Panc1 (cell line): Measurements from ENCODE around the gene NOX3. TPM values are rescaled to one million over a fixed set of nuclear protein-coding genes. Genes with fewer than 3 reads are reported as not detected.

Experiments used
- ATAC-seq: fragments of 200-7000 bp; cut with Tn5 transposase; 2 replicates; pipeline ENCODE4 v1.9.1; 2020; ENCODE audit warnings: mild to moderate bottlenecking, moderate library complexity
- BruUV-seq: library from RNA; stranded (reverse); fragments of 400-500 nt; replicated peaks from 2 replicates; lab custom pipeline; 2021; lab: Mats Ljungman, UMichigan
- CTCF ChIA-PET: fragments of 300-600 bp; sonication (Branson Sonifier 250); formaldehyde crosslinking; loops from one replicate; lab custom pipeline; 2022; ENCODE audit warnings: antibody characterized with exemption; lab: Charles Lee
- POLR2A ChIA-PET: fragments of 300-600 bp; sonication (Branson Sonifier 250); formaldehyde crosslinking; loops from one replicate; lab custom pipeline; 2022; ENCODE audit warnings: antibody characterized with exemption; lab: Charles Lee
- DNase-seq: peaks from one replicate; pipeline ENCODE4 v3.0.0-alpha.2; 2010; ENCODE audit warnings: low read depth, low spot score
- H3K27ac ChIP-seq: 2 replicates; pipeline ENCODE4 v1.5.1; 2011; ENCODE audit warnings: mild to moderate bottlenecking, low read length, inconsistent platforms
- H3K27me3 ChIP-seq: fragments of 200-500 bp; sonication (Bioruptor generic); 2 replicates; pipeline ENCODE4 v1.6.0; 2014; ENCODE audit warnings: low read length, inconsistent platforms; ENCODE audit not compliant: control insufficient read depth, insufficient read depth
- H3K36me3 ChIP-seq: fragments of 200-500 bp; sonication (Bioruptor generic); 2 replicates; pipeline ENCODE4 v1.5.1; 2014; ENCODE audit warnings: inconsistent platforms, mild to moderate bottlenecking, low read length, moderate library complexity; ENCODE audit not compliant: control insufficient read depth, insufficient read depth
- H3K4me1 ChIP-seq: 2 replicates; pipeline ENCODE4 v1.5.1; 2011; ENCODE audit warnings: inconsistent platforms, mild to moderate bottlenecking, low read length, moderate library complexity; ENCODE audit not compliant: control insufficient read depth, insufficient read depth
- H3K4me3 ChIP-seq, 2 experiments: 2 replicates each; pipeline ENCODE4 v1.5.1; 2011 to 2012; ENCODE audit warnings: low read depth in 2 of 2, low read length in 2 of 2, mild to moderate bottlenecking in 2 of 2, inconsistent platforms in 1 of 2, moderate library complexity in 1 of 2
- H3K9me3 ChIP-seq: fragments of 200-500 bp; sonication (Bioruptor generic); 2 replicates; pipeline ENCODE4 v1.5.1; 2014; ENCODE audit warnings: low read depth, mild to moderate bottlenecking, inconsistent platforms, low read length, moderate library complexity; ENCODE audit not compliant: control insufficient read depth, insufficient read depth
- CTCF ChIP-seq: fragments of 450-650 bp; IDR thresholded peaks from 2 replicates; pipeline ENCODE4 v1.5.1; 2017; ENCODE audit warnings: mild to moderate bottlenecking
- POLR2AphosphoS5 ChIP-seq: IDR thresholded peaks from 2 replicates; pipeline ENCODE4 v1.6.1; 2012; ENCODE audit warnings: mild to moderate bottlenecking, low read depth, low read length, moderate library complexity
- REST ChIP-seq, 2 experiments: IDR thresholded peaks; 2 replicates each; pipeline ENCODE4 v1.6.1; 2011 to 2012; ENCODE audit warnings: low read depth in 2 of 2, control low read depth in 1 of 2, low read length in 1 of 2, mild to moderate bottlenecking in 1 of 2, moderate library complexity in 1 of 2; ENCODE audit not compliant: insufficient read depth in 1 of 2
- SIN3A ChIP-seq: IDR thresholded peaks from 2 replicates; pipeline ENCODE4 v1.6.1; 2012; ENCODE audit warnings: low read depth, mild to moderate bottlenecking, low read length, moderate library complexity, borderline replicate concordance; ENCODE audit not compliant: insufficient read depth
- TCF7L2 ChIP-seq: IDR thresholded peaks from 2 replicates; pipeline ENCODE4 v1.6.1; 2011; ENCODE audit warnings: mild to moderate bottlenecking, low read depth, low read length, inconsistent platforms
- in situ Hi-C: cut with HindIII; loops from 2 replicates; pipeline ENCODE4 v1.10.0; 2016; ENCODE audit warnings: low sequenced_read_pairs, low pct_unique_long_range_greater_than_20kb
- intact Hi-C: fragments of 100-400 bp; cut with micrococcal nuclease; formaldehyde crosslinking; loops from one replicate; pipeline ENCODE4 v1.10.0; 2022; ENCODE audit not compliant: unreplicated experiment
- total RNA-seq: library from RNA; stranded (reverse); gene quantifications from one replicate; pipeline ENCODE4 v1.2.1, GENCODE V29; 2021; ENCODE audit not compliant: unreplicated experiment

Gene NOX3
- total RNA-seq, 1 experiment from 2014 or later = not detected

- Histone ChIP-seq H3K9me3 (no peaks in the 10 kb centered on the region), H3K4me1 (no peaks in the 10 kb centered on the region), H3K4me3 (no peak overlapping the region), H3K36me3 (no peaks in the 10 kb centered on the region), H3K27ac (no peak overlapping the region), H3K27me3 (no peaks in the 10 kb centered on the region)
- in situ Hi-C loops (no loop called here), intact Hi-C loops (no loop called here)
- ChIA-PET CTCF (no interaction called here), POLR2A (no interaction called here)
- ATAC-seq = no peak
- DNase-seq = no peak
- TF ChIP-seq SIN3A (no peak), TCF7L2 (no peak), REST (IDR thresholded peaks at IDR 0.05; ENCODE audit: insufficient read depth in 1 of 2, low read depth in 2 of 2, low read length in 1 of 2) (no peak), POLR2AphosphoS5 (no peak), CTCF (no peak)
- BruUV-seq = no TSS peak
Observed at GRCh38 chr6:155436981-155437749, 18.5 kb downstream of the NOX3 start.

GRCh38 chr6:155434829-155435423, 20.7 kb downstream of the NOX3 start:
- H3K36me3 ChIP-seq = no peaks in the 10 kb centered on the region
- H3K27ac ChIP-seq = no peak overlapping the region
- no peaks in the 10 kb centered on the region for H3K4me1 ChIP-seq
- no peak overlapping the region for H3K4me3 ChIP-seq
- ChIA-PET POLR2A (no interaction called here), CTCF (no interaction called here)
- in situ Hi-C loops = no loop called here
- DNase-seq (no peak), ATAC-seq (no peak)
- TF ChIP-seq CTCF (no peak), REST (IDR thresholded peaks at IDR 0.05; ENCODE audit: insufficient read depth in 1 of 2, low read depth in 2 of 2, low read length in 1 of 2) (no peak), POLR2AphosphoS5 (no peak)
- no peaks in the 10 kb centered on the region for H3K27me3 ChIP-seq
- no peaks in the 10 kb centered on the region for H3K9me3 ChIP-seq
- intact Hi-C loops = no loop called here
- BruUV-seq = no TSS peak
